Cortex of kidney (tissue), 1 donor: ENCODE data around the gene COL26A1.

Source experiments
- DNase-seq: peaks from one replicate; lab custom pipeline; 2025; lab: John Stamatoyannopoulos, UW

COL26A1 gene

GRCh38 chr7:101535351-101535751 lies 172.7 kb downstream of the COL26A1 start:
- no peak for DNase-seq

- DNase-seq = no peak
Observed at GRCh38 chr7:101536232-101536631, 173.6 kb downstream of the COL26A1 start.

GRCh38 chr7:101536668-101537067 lies 174.0 kb downstream of the COL26A1 start:
- DNase-seq = no peak

- no peak for DNase-seq
Observed at GRCh38 chr7:101537205-101537604, 174.5 kb downstream of the COL26A1 start.

- no peak for DNase-seq
Observed at GRCh38 chr7:101537935-101538595, 175.4 kb downstream of the COL26A1 start.

- no peak for DNase-seq
Observed at GRCh38 chr7:101538596-101539459, 176.2 kb downstream of the COL26A1 start.

- no peak for DNase-seq
Observed at GRCh38 chr7:101539784-101540183, 177.1 kb downstream of the COL26A1 start.

GRCh38 chr7:101542527-101543241 lies 180.0 kb downstream of the COL26A1 start:
- DNase-seq = no peak

- no peak for DNase-seq
Observed at GRCh38 chr7:101543242-101543766, 180.6 kb downstream of the COL26A1 start.

GRCh38 chr7:101543846-101544245 lies 181.2 kb downstream of the COL26A1 start:
- DNase-seq = no peak

GRCh38 chr7:101545441-101546190 lies 182.9 kb downstream of the COL26A1 start:
- DNase-seq = no peak

GRCh38 chr7:101546308-101546936 lies 183.7 kb downstream of the COL26A1 start:
- no peak for DNase-seq

GRCh38 chr7:101547022-101547915 lies 184.6 kb downstream of the COL26A1 start:
- DNase-seq = no peak

GRCh38 chr7:101547916-101548661 lies 185.4 kb downstream of the COL26A1 start:
- DNase-seq = no peak

GRCh38 chr7:101549734-101550133 lies 187.1 kb downstream of the COL26A1 start:
- no peak for DNase-seq

GRCh38 chr7:101550641-101551541 lies 188.2 kb downstream of the COL26A1 start:
- no peak for DNase-seq

GRCh38 chr7:101553018-101553770 lies 190.5 kb downstream of the COL26A1 start:
- no peak for DNase-seq
